Common myeloid progenitor, CD34-positive (primary cell): ENCODE results near the gene UBALD1.
A peak's percentile ranks its signal among the peaks of the same experiment; 100 is the strongest.

Experiments used
- CTCF ChIA-PET: fragments of 350-600 bp; sonication (Branson Sonifier 250); formaldehyde crosslinking; loops from one replicate; lab custom pipeline; 2021; ENCODE audit warnings: antibody characterized with exemption; lab: Charles Lee
- POLR2A ChIA-PET: fragments of 350-600 bp; sonication (Branson Sonifier 250); formaldehyde crosslinking; loops from one replicate; lab custom pipeline; 2021; ENCODE audit warnings: antibody characterized with exemption; lab: Charles Lee
- DNase-seq, 3 donors: peaks; one replicate each; pipeline versions ENCODE4 v3.0.0 to v3.0.0-alpha.2; 2013
- H3K27ac ChIP-seq, 2 experiments: 1 replicate in 1 of 2; 2 replicates in 1 of 2; pipeline ENCODE4 v1.7.0; 2013; ENCODE audit warnings: inconsistent platforms in 2 of 2, low read length in 2 of 2, mild to moderate bottlenecking in 2 of 2, low read depth in 1 of 2, moderate library complexity in 1 of 2; ENCODE audit not compliant: severe bottlenecking in 2 of 2, insufficient read depth in 1 of 2, poor library complexity in 1 of 2
- H3K27me3 ChIP-seq, 5 experiments: replicated peaks in 2 of 5; 1 replicate in 3 of 5; 2 replicates in 2 of 5; pipeline versions ENCODE4 v1.6.1 to v1.7.0; 2013; ENCODE audit warnings: low read length in 4 of 5, mild to moderate bottlenecking in 2 of 5, moderate library complexity in 2 of 5, inconsistent platforms in 1 of 5; ENCODE audit not compliant: insufficient read depth in 5 of 5, control insufficient read depth in 4 of 5
- H3K36me3 ChIP-seq, 4 experiments: 1 replicate in 2 of 4; 2 replicates in 2 of 4; pipeline versions ENCODE4 v1.6.1 to v1.7.0; 2013; ENCODE audit warnings: low read length in 3 of 4, control low read depth in 1 of 4, mild to moderate bottlenecking in 1 of 4; ENCODE audit not compliant: control insufficient read depth in 4 of 4, insufficient read depth in 4 of 4
- H3K4me1 ChIP-seq, 4 experiments: 1 replicate in 3 of 4; 2 replicates in 1 of 4; pipeline versions ENCODE4 v1.6.1 to v1.7.1; 2013; ENCODE audit warnings: low read length in 3 of 4, mild to moderate bottlenecking in 3 of 4, control low read depth in 1 of 4, inconsistent platforms in 1 of 4, moderate library complexity in 1 of 4; ENCODE audit not compliant: control insufficient read depth in 4 of 4, insufficient read depth in 4 of 4; ENCODE audit errors: control extremely low read depth in 1 of 4
- H3K4me3 ChIP-seq, 7 experiments: 1 replicate in 4 of 7; 2 replicates in 3 of 7; pipeline versions ENCODE4 v1.5.1 to v1.7.0; 2013; ENCODE audit warnings: mild to moderate bottlenecking in 7 of 7, low read length in 6 of 7, moderate library complexity in 6 of 7, inconsistent platforms in 2 of 7, low read depth in 2 of 7, control low read depth in 1 of 7; ENCODE audit not compliant: insufficient read depth in 4 of 7, control insufficient read depth in 1 of 7; ENCODE audit errors: extremely low read depth in 1 of 7
- H3K9me3 ChIP-seq, 5 experiments: 1 replicate in 4 of 5; 2 replicates in 1 of 5; pipeline versions ENCODE4 v1.6.1 to v1.7.1; 2013; ENCODE audit warnings: low read length in 4 of 5, mild to moderate bottlenecking in 2 of 5, inconsistent platforms in 1 of 5, low read depth in 1 of 5, moderate library complexity in 1 of 5; ENCODE audit not compliant: control insufficient read depth in 4 of 5, insufficient read depth in 2 of 5; ENCODE audit errors: control extremely low read depth in 1 of 5
- WGBS: methylation state at CpG from one replicate; pipeline ENCODE4 v1.1.5; 2013; ENCODE audit not compliant: insufficient coverage; 5-methylcytosine and 5-hydroxymethylcytosine counted together

UBALD1 gene

GRCh38 chr16:4647644-4647980 is 32.9 kb upstream of the UBALD1 start:
- ChIA-PET POLR2A (no interaction called here), CTCF (no interaction called here)
- H3K27ac ChIP-seq, result no peak overlapping the region

GRCh38 chr16:4646773-4647643 is 32.3 kb upstream of the UBALD1 start:
- Histone ChIP-seq H3K9me3 (no peaks in the 10 kb centered on the region), H3K27me3 (no peaks in the 10 kb centered on the region), H3K4me3 (no peak overlapping the region), H3K36me3 (peaks cover 2 to 45% (median 19%) of the 10 kb centered on the region in 4 experiments), H3K27ac (no peak overlapping the region), H3K4me1 (peaks cover 0 to 15% (median 9%) of the 10 kb centered on the region in 4 experiments)
- ChIA-PET CTCF (interaction anchor here (1.0 kb wide), 1 partner anchor 20 kb away, joined by 3 read pairs; no protein-coding TSS in a partner anchor), POLR2A (no interaction called here)
- 96% methylated on average over 22 of the region's 22 CpGs for WGBS
- no peak for DNase-seq

More at GRCh38 chr16:4647644-4647980, 32.9 kb upstream of the UBALD1 start:
- Histone ChIP-seq H3K27me3 (no peaks in the 10 kb centered on the region), H3K4me1 (peaks cover 0 to 10% (median 4%) of the 10 kb centered on the region in 4 experiments), H3K9me3 (no peaks in the 10 kb centered on the region), H3K36me3 (peaks cover 2 to 51% (median 25%) of the 10 kb centered on the region in 4 experiments), H3K4me3 (no peak overlapping the region)
- peak in 2 of 3 donors; percentile 29 to 68 for DNase-seq
- 95% methylated on average over 8 of the region's 8 CpGs for WGBS

- no peaks in the 10 kb centered on the region for H3K27me3 ChIP-seq
- H3K36me3 ChIP-seq, result peaks cover 0 to 26% (median 13%) of the 10 kb centered on the region in 4 experiments
These were observed 27.2 kb upstream of the UBALD1 start for GRCh38 chr16:4641895-4642294.

DNA sequence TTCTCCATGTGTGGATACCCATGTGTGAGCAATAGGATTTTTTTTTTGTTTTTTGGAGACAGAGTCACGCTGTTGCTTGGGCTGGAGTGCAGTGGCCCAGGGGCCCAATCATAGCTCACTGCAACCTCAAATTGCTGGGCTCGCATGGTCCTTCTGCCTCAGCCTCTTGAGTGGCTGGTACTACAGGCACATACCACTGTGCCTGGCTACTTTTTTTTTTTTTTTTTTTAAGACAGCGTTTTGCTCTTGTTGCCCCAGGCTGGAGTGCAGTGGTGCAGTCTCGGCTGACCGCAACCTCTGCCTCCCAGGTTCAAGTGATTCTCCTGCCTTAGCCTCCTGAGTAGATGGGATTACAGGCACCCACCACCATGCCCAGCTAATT is 26.6 kb upstream of the UBALD1 start:
- Histone ChIP-seq H3K4me1 (peaks cover 0 to 29% (median 22%) of the 10 kb centered on the region in 4 experiments), H3K36me3 (peaks cover 0 to 25% (median 8%) of the 10 kb centered on the region in 4 experiments), H3K27ac (no peak overlapping the region), H3K27me3 (no peaks in the 10 kb centered on the region), H3K4me3 (no peak overlapping the region), H3K9me3 (no peaks in the 10 kb centered on the region)
- POLR2A ChIA-PET, result no interaction called here
- 83% methylated on average over 4 of the region's 5 CpGs for WGBS
- DNase-seq, result peak in 1 of 3 donors; percentile 22
- CTCF ChIA-PET, result interaction anchor here (0.9 to 2.2 kb wide), 2 partner anchors 8 to 20 kb away, joined by 4 to 7 read pairs; no protein-coding TSS in a partner anchor

More at GRCh38 chr16:4641895-4642294, 27.2 kb upstream of the UBALD1 start:
- CTCF ChIA-PET, result interaction anchor here (0.7 to 2.2 kb wide), 4 partner anchors 16 to 128 kb away, joined by 3 to 7 read pairs (median 3); no protein-coding TSS in a partner anchor
- Histone ChIP-seq H3K4me1 (peaks cover 0 to 29% (median 22%) of the 10 kb centered on the region in 4 experiments), H3K9me3 (no peaks in the 10 kb centered on the region), H3K4me3 (peak overlapping the region in 4 of 7 experiments; percentile 40 to 55 (median 42)), H3K27ac (no peak overlapping the region)
- DNase-seq, result peak; percentile 48 to 80 (median 75)
- POLR2A ChIA-PET, result no interaction called here
- 15% methylated on average over 7 of the region's 14 CpGs for WGBS

GRCh38 chr16:4640572-4641305 is 26.1 kb upstream of the UBALD1 start:
- 86% methylated on average over 16 of the region's 19 CpGs for WGBS
- H3K36me3 ChIP-seq, result peaks cover 0 to 26% (median 7%) of the 10 kb centered on the region in 4 experiments
- no peaks in the 10 kb centered on the region for H3K9me3 ChIP-seq
- DNase-seq, result peak in 2 of 3 donors; percentile 25 to 36
- CTCF ChIA-PET, result interaction anchor here (0.5 to 2.2 kb wide), 4 partner anchors 9 to 277 kb away, joined by 3 to 7 read pairs (median 4); partner anchors contain the start of gene MGRN1
- POLR2A ChIA-PET, result no interaction called here
- peaks cover 0 to 29% (median 22%) of the 10 kb centered on the region in 4 experiments for H3K4me1 ChIP-seq
- H3K27me3 ChIP-seq, result no peaks in the 10 kb centered on the region
- no peak overlapping the region for H3K27ac ChIP-seq
- no peak overlapping the region for H3K4me3 ChIP-seq

DNA sequence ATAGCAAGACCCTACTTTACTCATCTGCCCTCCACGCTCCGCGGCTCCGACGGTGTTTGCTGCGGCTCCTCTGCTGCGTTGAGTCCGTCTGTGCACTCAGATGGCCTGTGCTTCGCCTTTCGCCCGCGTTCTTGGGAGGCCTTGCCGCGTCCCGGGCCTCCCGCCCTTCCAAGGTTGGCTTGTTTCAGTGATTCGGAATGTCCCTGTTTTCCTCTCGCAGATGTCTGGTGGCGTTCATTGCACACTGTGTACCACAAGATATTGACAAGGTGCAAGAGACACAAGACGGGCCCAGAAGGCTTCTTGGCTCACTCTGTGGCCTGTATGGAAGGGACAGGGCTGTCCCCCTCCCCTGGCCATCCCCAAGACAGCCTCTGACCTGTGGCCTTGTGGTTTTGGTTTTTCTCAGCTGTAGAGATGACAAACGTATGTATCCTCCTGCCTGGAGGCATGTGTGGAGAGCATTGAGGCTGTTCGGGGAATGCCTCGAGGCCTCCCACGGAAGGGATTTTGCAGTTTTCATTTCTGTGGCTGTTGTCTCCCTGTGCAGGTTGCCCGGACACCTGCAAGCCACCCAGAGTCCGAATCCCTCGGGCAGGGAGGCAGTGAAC is 25.3 kb upstream of the UBALD1 start:
- Histone ChIP-seq H3K36me3 (peaks cover 0 to 20% (median 4%) of the 10 kb centered on the region in 4 experiments), H3K4me1 (peaks cover 0 to 29% (median 22%) of the 10 kb centered on the region in 4 experiments), H3K4me3 (no peak overlapping the region), H3K27ac (no peak overlapping the region), H3K9me3 (no peaks in the 10 kb centered on the region), H3K27me3 (no peaks in the 10 kb centered on the region)
- no peak for DNase-seq
- 95% methylated on average over 22 of the region's 27 CpGs for WGBS
- ChIA-PET CTCF (interaction anchor here (0.5 to 0.8 kb wide), 2 partner anchors 16 to 278 kb away, joined by 3 read pairs; partner anchors contain the start of gene MGRN1), POLR2A (no interaction called here)
